Tibial artery (tissue), 4 donors: ENCODE data around the gene MTMR11.
"Not testable (repeated sequence)": the region's sequence is repeated elsewhere in the genome, so short reads cannot be mapped to it uniquely, and the experiment has no call there.

Experiments
- DNase-seq, 2 donors: peaks; one replicate each; pipeline ENCODE4 v3.0.0-alpha.2; 2019
- H3K27ac ChIP-seq, 2 donors: fragments of 200-600 bp; sonication (generic) in 1 of 2; 1 replicate in 1 of 2; 2 replicates in 1 of 2; pipeline ENCODE4 v1.5.1; 2018 to 2019; ENCODE audit warnings: mild to moderate bottlenecking in 1 of 2
- H3K27me3 ChIP-seq, 2 donors: fragments of 200-600 bp; sonication (generic) in 1 of 2; one replicate each; pipeline versions ENCODE4 v1.5.1 to v1.6.0; 2016 to 2019
- H3K36me3 ChIP-seq, 3 donors: fragments of 200-600 bp; sonication (generic) in 2 of 3; one replicate each; pipeline ENCODE4 v1.5.1; 2016 to 2019; ENCODE audit warnings: mild to moderate bottlenecking in 2 of 3
- H3K4me1 ChIP-seq, 4 donors: fragments of 200-600 bp; sonication (generic) in 2 of 4; 1 replicate in 3 of 4; 2 replicates in 1 of 4; pipeline ENCODE4 v1.5.1; 2016 to 2019
- H3K4me3 ChIP-seq, 2 donors: fragments of 200-600 bp; sonication (generic) in 1 of 2; 1 replicate in 1 of 2; 2 replicates in 1 of 2; pipeline ENCODE4 v1.5.1; 2018 to 2019; ENCODE audit warnings: mild to moderate bottlenecking in 2 of 2
- H3K9me3 ChIP-seq, 3 donors: fragments of 200-600 bp; sonication (generic) in 1 of 3; one replicate each; pipeline ENCODE4 v1.5.1; 2016 to 2019
- CTCF ChIP-seq, 2 experiments: fragments of 200-600 bp in 1 of 2; fragments of 450-650 bp in 1 of 2; IDR thresholded peaks; one replicate each; pipeline ENCODE4 v1.5.1; 2017 to 2019; ENCODE audit warnings: antibody characterized with exemption in 2 of 2, mild to moderate bottlenecking in 1 of 2, moderate library complexity in 1 of 2
- intact Hi-C: fragments of 100-400 bp; cut with DNase I; formaldehyde crosslinking; loops from one replicate; pipeline ENCODE4 v1.15.0; 2023; ENCODE audit warnings: low total_unique reads

Gene MTMR11

DNA sequence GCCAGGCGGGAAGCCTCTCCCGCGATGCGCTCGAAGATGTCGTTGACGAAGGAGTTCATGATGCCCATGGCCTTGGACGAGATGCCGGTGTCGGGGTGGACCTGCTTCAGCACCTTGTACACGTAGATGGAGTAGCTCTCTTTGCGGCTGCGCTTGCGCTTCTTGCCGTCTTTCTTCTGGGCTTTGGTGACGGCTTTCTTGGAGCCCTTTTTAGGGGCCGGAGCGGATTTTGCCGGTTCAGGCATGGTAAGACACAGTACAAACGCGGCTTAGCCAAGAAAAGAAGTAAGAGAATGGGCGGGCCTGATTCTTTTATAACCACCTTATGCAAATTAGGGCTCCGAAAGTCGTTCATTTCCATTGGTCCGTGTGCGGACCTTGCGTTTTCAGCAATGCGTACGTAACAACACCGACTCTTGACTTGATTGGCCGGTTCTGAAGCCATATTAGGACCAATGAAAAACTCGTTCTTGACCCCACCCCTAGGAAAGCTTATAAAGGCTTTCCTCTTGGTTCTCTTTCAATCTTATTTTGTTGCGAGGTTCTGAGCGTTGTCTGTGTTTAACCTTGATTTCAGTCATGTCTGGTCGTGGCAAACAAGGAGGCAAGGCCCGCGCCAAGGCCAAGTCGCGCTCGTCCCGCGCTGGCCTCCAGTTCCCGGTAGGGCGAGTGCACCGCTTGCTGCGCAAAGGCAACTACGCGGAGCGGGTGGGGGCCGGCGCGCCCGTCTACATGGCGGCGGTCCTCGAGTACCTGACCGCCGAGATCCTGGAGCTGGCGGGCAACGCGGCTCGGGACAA is 50.1 kb downstream of the MTMR11 start:
- peak overlapping the region; percentile 85 to 90 for H3K4me3 ChIP-seq
- H3K9me3 ChIP-seq, result no peaks in the 10 kb centered on the region
- H3K27ac ChIP-seq, result peak overlapping the region; percentile 99 to 100
- peak; percentile 91 to 94 for DNase-seq
- intact Hi-C loops, result no loop called here
- H3K4me1 ChIP-seq, result peaks cover 0 to 25% (median 19%) of the 10 kb centered on the region in 4 donors
- H3K27me3 ChIP-seq, result no peaks in the 10 kb centered on the region
- no peaks in the 10 kb centered on the region for H3K36me3 ChIP-seq
- no peak for TF ChIP-seq CTCF (IDR thresholded peaks at IDR 0.05)

- H3K27me3 ChIP-seq, DNase-seq, H3K36me3 ChIP-seq, H3K9me3 ChIP-seq, intact Hi-C loops: not testable (repeated sequence)
- Histone ChIP-seq H3K4me3 (peak overlapping the region; percentile 85 to 90), H3K27ac (peak overlapping the region; percentile 99 to 100), H3K4me1 (peaks cover 0 to 25% (median 19%) of the 10 kb centered on the region in 4 donors)
Measured at GRCh38 chr1:149886121-149886395, 50.6 kb downstream of the MTMR11 start.

DNA sequence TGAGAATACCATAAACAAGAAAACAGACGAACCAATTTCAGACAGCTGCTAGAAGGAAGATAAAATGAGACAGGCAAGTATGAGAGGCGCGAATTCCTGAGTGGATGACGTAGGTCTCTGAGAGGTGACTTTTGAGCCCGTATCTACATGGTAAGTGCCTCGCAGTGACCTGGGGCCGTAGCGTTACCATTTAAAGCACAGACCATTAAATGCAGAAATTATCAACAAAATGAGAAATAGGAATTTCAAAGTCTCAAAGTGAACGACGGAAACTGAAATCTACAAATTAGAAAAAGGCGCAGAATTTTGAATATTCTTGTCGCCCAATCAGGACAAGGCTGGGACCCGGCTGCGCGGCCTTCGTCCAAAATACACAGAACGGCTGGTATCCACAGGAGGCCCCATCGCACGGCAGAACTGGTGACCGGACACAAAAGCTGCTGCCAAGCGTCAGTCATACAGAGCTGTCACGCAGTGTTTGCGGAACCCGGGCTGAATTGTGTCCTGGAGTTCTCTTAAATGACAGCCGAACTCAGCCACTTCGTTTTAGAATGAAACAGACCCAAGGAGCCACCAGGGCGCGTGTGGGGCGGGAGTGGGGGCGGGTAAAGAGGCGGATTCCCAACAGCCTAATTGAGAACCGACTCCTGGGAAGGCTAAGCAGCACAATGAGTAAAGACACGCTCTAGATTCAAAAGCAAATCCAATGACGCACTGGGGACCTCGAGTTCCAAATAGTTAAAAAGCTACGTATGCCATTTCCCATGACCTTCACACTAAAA is 51.1 kb downstream of the MTMR11 start:
- Histone ChIP-seq H3K4me3 (peak overlapping the region; percentile 85 to 90), H3K9me3 (no peaks in the 10 kb centered on the region), H3K36me3 (no peaks in the 10 kb centered on the region), H3K27me3 (no peaks in the 10 kb centered on the region), H3K4me1 (peaks cover 0 to 25% (median 19%) of the 10 kb centered on the region in 4 donors), H3K27ac (peak overlapping the region; percentile 99 to 100)
- peak; percentile 4 to 19 for TF ChIP-seq CTCF (IDR thresholded peaks at IDR 0.05)
- intact Hi-C loops, result no loop called here
- DNase-seq, result peak; percentile 95 to 96

GRCh38 chr1:149884433-149885338 is 52.0 kb downstream of the MTMR11 start:
- no peaks in the 10 kb centered on the region for H3K27me3 ChIP-seq
- DNase-seq, result no peak
- intact Hi-C loops, result no loop called here
- no peak for TF ChIP-seq CTCF (IDR thresholded peaks at IDR 0.05)
- H3K36me3 ChIP-seq, result no peaks in the 10 kb centered on the region
- H3K4me1 ChIP-seq, result peaks cover 0 to 25% (median 19%) of the 10 kb centered on the region in 4 donors
- H3K4me3 ChIP-seq, result peak overlapping the region; percentile 85 to 90
- peak overlapping the region; percentile 99 to 100 for H3K27ac ChIP-seq
- no peaks in the 10 kb centered on the region for H3K9me3 ChIP-seq

DNA sequence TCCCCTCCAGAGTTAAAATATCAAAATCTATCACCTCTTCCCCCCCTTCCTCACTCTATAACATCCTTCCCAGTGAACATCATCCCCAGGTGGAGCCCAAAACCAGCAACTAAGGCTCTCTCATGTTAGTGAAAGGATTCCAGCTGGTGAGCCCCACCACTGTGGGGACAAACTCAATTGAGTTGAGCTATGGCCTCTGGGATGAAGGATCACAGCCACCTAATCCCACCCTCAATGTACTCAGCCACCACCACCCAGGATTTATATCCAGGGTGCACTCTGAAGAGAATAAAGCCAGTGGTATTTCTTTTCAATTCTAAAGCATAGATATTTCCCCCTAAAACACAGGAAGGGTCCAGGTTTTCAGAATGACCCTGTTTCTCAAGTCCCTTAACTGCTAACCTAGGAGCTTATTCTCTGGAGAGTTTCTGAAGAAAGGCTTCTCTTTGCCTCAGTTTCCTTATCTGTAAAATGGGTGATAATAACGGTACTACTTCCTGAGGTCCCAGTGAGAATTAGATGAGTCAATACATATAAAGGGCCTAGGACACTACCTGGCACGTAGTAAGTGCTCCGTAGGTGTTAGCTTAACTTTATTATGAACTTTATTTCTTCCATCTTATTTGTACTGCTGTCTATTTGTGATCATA is 53.0 kb downstream of the MTMR11 start:
- Histone ChIP-seq H3K36me3 (no peaks in the 10 kb centered on the region), H3K9me3 (no peaks in the 10 kb centered on the region), H3K4me1 (peaks cover 0 to 21% (median 18%) of the 10 kb centered on the region in 4 donors), H3K27ac (no peak overlapping the region), H3K27me3 (no peaks in the 10 kb centered on the region), H3K4me3 (no peak overlapping the region)
- DNase-seq, result no peak
- intact Hi-C loops, result no loop called here
- TF ChIP-seq CTCF (IDR thresholded peaks at IDR 0.05), result no peak
